ENCODE data around the gene KLHL20.
"Not testable (repeated sequence)": the region's sequence is repeated elsewhere in the genome, so short reads cannot be mapped to it uniquely, and the experiment has no call there.

Gene KLHL20

DNA sequence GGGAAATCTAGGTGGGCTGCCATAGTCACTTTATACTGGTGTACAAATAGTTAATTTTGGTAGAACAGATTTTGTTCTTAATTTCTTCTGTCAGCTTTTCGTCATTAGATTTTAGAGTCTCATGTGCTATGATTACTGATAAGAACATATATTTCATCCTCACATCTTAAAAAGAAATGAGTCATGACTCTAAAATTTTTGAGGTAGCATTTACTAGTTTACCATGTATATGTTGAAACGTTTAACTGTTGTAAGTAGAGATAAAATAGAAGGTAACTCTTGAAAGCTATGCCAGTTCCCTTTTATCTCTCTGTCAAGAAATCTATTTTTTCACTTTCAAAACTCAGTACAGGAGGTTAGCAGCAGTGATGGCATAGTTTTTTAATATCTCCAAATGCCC, 53.4 kb downstream of the KLHL20 start:
- no peak overlapping the region for H3K4me3 ChIP-seq (ENCODE audit: low read depth, low read length)
- no peak for DNase-seq (ENCODE audit: low read depth)
- no peak for TF ChIP-seq MYC (IDR thresholded peaks at IDR 0.05; ENCODE audit: low read depth, low read length)
- no peak for TF ChIP-seq POLR2A (IDR thresholded peaks at IDR 0.05; ENCODE audit: extremely low read depth, insufficient read length)
- TF ChIP-seq, protein P1, sequence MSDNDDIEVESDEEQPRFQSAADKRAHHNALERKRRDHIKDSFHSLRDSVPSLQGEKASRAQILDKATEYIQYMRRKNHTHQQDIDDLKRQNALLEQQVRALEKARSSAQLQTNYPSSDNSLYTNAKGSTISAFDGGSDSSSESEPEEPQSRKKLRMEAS (IDR thresholded peaks at IDR 0.05; ENCODE audit: low read depth, low read length) = no peak
- TF ChIP-seq, protein P2, sequence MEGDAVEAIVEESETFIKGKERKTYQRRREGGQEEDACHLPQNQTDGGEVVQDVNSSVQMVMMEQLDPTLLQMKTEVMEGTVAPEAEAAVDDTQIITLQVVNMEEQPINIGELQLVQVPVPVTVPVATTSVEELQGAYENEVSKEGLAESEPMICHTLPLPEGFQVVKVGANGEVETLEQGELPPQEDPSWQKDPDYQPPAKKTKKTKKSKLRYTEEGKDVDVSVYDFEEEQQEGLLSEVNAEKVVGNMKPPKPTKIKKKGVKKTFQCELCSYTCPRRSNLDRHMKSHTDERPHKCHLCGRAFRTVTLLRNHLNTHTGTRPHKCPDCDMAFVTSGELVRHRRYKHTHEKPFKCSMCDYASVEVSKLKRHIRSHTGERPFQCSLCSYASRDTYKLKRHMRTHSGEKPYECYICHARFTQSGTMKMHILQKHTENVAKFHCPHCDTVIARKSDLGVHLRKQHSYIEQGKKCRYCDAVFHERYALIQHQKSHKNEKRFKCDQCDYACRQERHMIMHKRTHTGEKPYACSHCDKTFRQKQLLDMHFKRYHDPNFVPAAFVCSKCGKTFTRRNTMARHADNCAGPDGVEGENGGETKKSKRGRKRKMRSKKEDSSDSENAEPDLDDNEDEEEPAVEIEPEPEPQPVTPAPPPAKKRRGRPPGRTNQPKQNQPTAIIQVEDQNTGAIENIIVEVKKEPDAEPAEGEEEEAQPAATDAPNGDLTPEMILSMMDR (IDR thresholded peaks at IDR 0.05; ENCODE audit: low read depth, low read length) = no peak

DNA sequence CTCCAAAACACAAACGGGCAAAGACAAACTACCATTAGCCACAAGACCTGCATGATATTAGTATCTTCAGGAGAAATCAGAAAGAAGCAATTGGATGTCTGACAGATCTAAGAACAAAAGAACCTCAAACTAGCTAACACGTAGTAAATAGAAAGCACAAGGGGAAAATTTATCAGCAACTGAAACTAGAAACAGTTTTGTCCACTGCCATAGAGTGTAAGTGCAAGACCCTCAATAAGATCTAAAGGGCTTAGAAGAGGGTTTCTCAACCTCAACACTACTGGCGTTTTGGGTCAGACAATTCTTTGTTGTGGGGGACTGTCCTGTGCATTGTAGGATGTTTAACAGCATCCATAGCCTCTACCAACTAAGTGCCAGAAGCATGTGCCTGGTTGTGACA, 54.0 kb downstream of the KLHL20 start:
- no peak overlapping the region for H3K4me3 ChIP-seq (ENCODE audit: low read depth, low read length)
- TF ChIP-seq, protein P1 (IDR thresholded peaks at IDR 0.05; ENCODE audit: low read depth, low read length) = no peak
- TF ChIP-seq POLR2A (IDR thresholded peaks at IDR 0.05; ENCODE audit: extremely low read depth, insufficient read length) (no peak), MYC (IDR thresholded peaks at IDR 0.05; ENCODE audit: low read depth, low read length) (no peak)
- TF ChIP-seq, protein P2 (IDR thresholded peaks at IDR 0.05; ENCODE audit: low read depth, low read length) = no peak
- DNase-seq (ENCODE audit: low read depth) = no peak

DNA sequence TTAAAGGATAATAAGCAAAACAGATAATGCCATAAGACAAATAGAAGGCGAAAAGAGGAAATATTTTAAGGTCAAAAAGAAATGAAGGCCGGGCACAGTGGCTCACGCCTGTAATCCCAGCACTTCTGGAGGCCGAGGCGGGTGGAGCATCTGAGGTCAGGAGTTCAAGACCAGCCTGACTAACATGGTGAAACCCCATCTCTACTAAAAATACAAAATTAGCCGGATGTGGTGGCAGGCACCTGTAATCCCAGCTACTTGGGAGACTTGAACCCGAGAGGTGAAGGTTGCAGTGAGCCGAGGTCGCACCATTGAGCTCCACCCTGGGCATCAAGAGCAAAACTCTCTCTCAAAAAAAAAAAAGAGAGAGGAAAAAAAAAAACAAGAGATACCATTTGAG, 55.5 kb downstream of the KLHL20 start:
- not testable (repeated sequence) for H3K4me3 ChIP-seq (ENCODE audit: low read depth, low read length)

DNA sequence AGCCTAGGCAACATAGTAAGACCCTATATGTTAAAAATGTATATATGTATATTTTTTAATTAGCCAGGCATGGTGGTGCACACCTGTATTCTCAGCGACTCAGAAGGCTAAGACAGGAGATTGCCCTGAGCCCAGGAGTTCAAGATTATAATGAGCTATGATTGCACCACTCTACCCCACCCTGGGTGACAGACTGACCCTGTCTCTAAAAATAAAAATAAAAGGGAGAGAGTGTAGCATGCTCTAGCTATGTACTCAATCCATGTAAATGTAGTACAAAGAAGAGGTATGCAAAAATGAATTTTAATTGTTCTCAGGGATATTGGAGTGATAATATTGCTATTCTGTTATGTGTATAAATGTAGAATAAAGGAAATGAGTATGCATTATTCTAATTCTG, 56.8 kb downstream of the KLHL20 start:
- TF ChIP-seq, protein P1 (IDR thresholded peaks at IDR 0.05; ENCODE audit: low read depth, low read length) = no peak
- no peak for TF ChIP-seq POLR2A (IDR thresholded peaks at IDR 0.05; ENCODE audit: extremely low read depth, insufficient read length)
- TF ChIP-seq, protein P2 (IDR thresholded peaks at IDR 0.05; ENCODE audit: low read depth, low read length) = no peak
- TF ChIP-seq MYC (IDR thresholded peaks at IDR 0.05; ENCODE audit: low read depth, low read length) = no peak
- DNase-seq (ENCODE audit: low read depth) = no peak
- no peak overlapping the region for H3K4me3 ChIP-seq (ENCODE audit: low read depth, low read length)

More for the DNA sequence above, 55.5 kb downstream of the KLHL20 start:
- not testable (repeated sequence) for DNase-seq (ENCODE audit: low read depth)

DNA sequence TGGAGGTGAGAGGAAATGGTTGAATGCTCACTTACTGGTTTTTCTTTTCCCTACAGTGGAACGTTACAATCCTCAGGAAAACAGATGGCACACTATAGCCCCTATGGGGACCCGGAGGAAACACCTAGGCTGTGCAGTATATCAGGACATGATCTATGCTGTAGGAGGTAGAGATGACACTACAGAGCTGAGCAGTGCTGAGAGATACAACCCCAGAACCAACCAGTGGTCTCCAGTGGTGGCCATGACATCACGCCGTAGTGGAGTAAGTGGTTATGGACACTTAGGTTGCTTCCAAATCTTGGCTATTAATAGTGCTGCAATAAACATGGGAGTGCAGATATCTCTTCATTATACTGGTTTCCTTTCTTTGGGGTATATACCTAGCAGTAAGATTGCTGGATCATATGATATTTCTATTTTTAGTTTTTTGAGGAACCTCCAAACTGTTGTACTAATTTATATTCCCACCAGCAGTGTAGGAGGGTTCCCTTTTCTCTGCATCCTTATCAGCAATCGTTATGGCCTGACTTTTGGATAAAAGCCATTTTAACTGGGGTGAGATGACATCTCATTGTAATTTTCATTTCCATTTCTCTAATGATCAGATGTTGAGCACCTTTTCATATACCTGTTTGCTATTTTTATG, 60.9 kb downstream of the KLHL20 start:
- TF ChIP-seq, protein P1 (IDR thresholded peaks at IDR 0.05; ENCODE audit: low read depth, low read length) = no peak
- TF ChIP-seq POLR2A (IDR thresholded peaks at IDR 0.05; ENCODE audit: extremely low read depth, insufficient read length) = no peak
- TF ChIP-seq MYC (IDR thresholded peaks at IDR 0.05; ENCODE audit: low read depth, low read length) = no peak
- TF ChIP-seq, protein P2 (IDR thresholded peaks at IDR 0.05; ENCODE audit: low read depth, low read length) = no peak
- H3K4me3 ChIP-seq (ENCODE audit: low read depth, low read length) = no peak overlapping the region
- DNase-seq (ENCODE audit: low read depth) = no peak

DNA sequence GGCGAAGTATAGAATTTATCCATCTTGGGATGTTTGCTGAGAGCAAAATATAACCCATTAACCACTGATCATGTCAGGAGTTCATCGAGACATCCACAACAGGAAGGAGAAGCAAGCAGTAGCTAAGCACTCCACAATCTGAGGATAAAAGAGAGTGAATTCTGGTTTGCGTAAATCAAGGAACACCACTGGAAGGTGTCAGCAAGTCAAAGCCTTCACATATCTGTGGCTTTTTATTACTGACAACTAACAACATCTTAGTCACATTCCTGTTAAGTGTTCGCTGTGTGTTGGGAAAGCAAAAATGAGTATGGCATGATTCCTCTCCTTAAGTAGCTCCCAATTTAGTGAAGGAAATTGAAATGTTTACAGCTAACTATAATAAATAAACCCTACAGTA, 65.2 kb downstream of the KLHL20 start:
- no peak for DNase-seq (ENCODE audit: low read depth)
- no peak for TF ChIP-seq POLR2A (IDR thresholded peaks at IDR 0.05; ENCODE audit: extremely low read depth, insufficient read length)
- TF ChIP-seq, protein P1 (IDR thresholded peaks at IDR 0.05; ENCODE audit: low read depth, low read length) = no peak
- TF ChIP-seq MYC (IDR thresholded peaks at IDR 0.05; ENCODE audit: low read depth, low read length) = no peak
- TF ChIP-seq, protein P2 (IDR thresholded peaks at IDR 0.05; ENCODE audit: low read depth, low read length) = no peak
- H3K4me3 ChIP-seq (ENCODE audit: low read depth, low read length) = no peak overlapping the region

All from NB4 (cell line).